ENCODE measurements around the gene MAML3.
A peak's percentile ranks its signal among the peaks of the same experiment; 100 is the strongest.

Gene MAML3

DNA sequence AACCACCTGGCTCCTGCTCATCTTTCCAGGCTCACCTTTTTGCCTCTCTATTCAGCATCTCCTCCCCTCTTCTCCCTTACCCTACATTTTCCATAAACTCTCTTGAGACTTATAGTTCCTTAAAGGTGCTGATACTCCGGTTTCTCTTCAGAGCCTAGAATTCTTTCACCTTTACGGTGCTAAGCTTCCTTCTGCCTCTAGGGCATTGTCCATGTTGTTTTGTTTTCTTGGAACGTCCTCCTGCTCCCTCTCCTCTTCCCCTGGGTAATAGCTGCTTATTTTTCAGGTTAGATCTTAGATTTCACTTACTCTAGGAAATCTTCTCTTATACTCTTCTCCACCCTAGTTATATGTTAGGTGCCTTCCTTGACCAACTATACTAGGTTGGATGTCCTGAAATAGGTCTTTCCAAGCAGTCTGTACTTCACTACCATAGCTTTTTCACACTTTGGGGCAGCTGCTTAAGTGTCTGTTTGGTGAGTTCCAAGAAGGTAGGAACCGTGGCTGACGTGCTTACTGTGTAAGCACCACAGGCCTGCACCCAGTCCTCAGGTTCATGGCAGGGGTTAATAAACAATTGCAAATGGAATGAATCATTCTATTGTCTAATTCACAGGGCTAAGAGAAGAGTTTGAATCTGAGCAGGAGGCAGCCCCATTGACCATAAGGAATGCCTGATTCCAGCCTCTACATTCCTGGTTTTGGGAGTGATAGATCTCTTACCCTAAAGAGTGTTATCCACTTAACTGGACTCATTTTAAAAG is 260.8 kb downstream of the MAML3 start:
- no peaks in the 10 kb centered on the region for H3K27me3 ChIP-seq (ENCODE audit: insufficient read depth, poor library complexity, severe bottlenecking)
- TF ChIP-seq, protein P1, sequence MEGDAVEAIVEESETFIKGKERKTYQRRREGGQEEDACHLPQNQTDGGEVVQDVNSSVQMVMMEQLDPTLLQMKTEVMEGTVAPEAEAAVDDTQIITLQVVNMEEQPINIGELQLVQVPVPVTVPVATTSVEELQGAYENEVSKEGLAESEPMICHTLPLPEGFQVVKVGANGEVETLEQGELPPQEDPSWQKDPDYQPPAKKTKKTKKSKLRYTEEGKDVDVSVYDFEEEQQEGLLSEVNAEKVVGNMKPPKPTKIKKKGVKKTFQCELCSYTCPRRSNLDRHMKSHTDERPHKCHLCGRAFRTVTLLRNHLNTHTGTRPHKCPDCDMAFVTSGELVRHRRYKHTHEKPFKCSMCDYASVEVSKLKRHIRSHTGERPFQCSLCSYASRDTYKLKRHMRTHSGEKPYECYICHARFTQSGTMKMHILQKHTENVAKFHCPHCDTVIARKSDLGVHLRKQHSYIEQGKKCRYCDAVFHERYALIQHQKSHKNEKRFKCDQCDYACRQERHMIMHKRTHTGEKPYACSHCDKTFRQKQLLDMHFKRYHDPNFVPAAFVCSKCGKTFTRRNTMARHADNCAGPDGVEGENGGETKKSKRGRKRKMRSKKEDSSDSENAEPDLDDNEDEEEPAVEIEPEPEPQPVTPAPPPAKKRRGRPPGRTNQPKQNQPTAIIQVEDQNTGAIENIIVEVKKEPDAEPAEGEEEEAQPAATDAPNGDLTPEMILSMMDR (IDR thresholded peaks at IDR 0.05; ENCODE audit: poor library complexity, severe bottlenecking) = no peak
- ATAC-seq (ENCODE audit: low read depth) (peak; percentile 21; the same call in 1 of the 3 replicates), DNase-seq (ENCODE audit: low spot score) (no peak)
- H3K4me3 ChIP-seq (ENCODE audit: severe bottlenecking) = no peak overlapping the region
- no peak overlapping the region for H3K27ac ChIP-seq (ENCODE audit: poor library complexity, severe bottlenecking)
- H3K9me3 ChIP-seq (ENCODE audit: severe bottlenecking) = no peaks in the 10 kb centered on the region
- H3K4me1 ChIP-seq (ENCODE audit: insufficient read depth, poor library complexity, severe bottlenecking) = peaks cover 36% of the 10 kb centered on the region
- no peaks in the 10 kb centered on the region for H3K36me3 ChIP-seq (ENCODE audit: low read depth)

DNA sequence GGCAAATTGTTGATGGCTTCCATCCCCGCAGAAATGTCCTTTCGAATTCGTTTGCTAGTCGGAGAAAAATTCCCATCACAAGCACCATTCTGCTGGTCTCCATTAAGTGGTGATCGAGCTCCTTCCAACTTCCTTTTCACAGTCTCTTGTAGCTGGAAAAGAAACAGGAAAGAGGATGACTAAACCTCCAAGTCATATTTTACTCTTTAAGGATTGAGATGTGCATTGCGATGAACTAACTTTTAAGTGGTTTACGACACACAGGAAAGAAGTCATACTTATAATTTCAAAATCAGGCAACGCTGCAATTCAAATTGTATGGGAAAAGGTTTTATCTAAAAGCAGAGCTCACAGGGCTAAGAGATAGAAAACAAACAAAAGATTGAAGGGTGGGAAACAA is 263.2 kb downstream of the MAML3 start:
- DNase-seq (ENCODE audit: low spot score) (no peak), ATAC-seq (ENCODE audit: low read depth) (peak; percentile 44)
- Histone ChIP-seq H3K4me1 (ENCODE audit: insufficient read depth, poor library complexity, severe bottlenecking) (peaks cover 53% of the 10 kb centered on the region), H3K4me3 (ENCODE audit: severe bottlenecking) (no peak overlapping the region), H3K27me3 (ENCODE audit: insufficient read depth, poor library complexity, severe bottlenecking) (no peaks in the 10 kb centered on the region), H3K9me3 (ENCODE audit: severe bottlenecking) (no peaks in the 10 kb centered on the region), H3K36me3 (ENCODE audit: low read depth) (no peaks in the 10 kb centered on the region), H3K27ac (ENCODE audit: poor library complexity, severe bottlenecking) (peak overlapping the region; percentile 87)
- TF ChIP-seq, protein P1 (IDR thresholded peaks at IDR 0.05; ENCODE audit: poor library complexity, severe bottlenecking) = peak; percentile 33

DNA sequence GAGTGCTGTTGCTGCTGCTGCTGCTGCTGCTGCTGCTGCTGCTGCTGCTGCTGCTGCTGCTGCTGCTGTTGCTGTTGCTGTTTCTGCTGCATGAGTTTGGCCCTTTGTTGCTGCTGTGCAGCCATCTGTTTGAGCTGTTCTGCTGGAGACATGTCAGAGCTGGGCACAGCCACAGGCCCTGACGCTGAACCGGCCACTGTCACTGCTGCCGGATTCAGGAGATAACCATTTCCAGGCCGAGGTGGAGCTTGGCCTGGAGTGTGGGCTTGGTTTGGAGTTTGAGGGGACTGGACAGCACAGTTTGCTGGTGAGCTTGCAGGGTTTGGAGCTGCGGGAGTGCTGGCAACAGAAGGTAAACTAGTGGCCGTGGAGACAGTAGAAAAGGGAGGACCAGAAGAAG is 264.1 kb downstream of the MAML3 start:
- DNase-seq (ENCODE audit: low spot score) (no peak), ATAC-seq (ENCODE audit: low read depth) (no peak)
- H3K4me1 ChIP-seq (ENCODE audit: insufficient read depth, poor library complexity, severe bottlenecking) = peaks cover 53% of the 10 kb centered on the region
- peak overlapping the region; percentile 87 for H3K27ac ChIP-seq (ENCODE audit: poor library complexity, severe bottlenecking)
- H3K9me3 ChIP-seq (ENCODE audit: severe bottlenecking) = no peaks in the 10 kb centered on the region
- H3K4me3 ChIP-seq (ENCODE audit: severe bottlenecking) = no peak overlapping the region
- no peaks in the 10 kb centered on the region for H3K27me3 ChIP-seq (ENCODE audit: insufficient read depth, poor library complexity, severe bottlenecking)
- TF ChIP-seq, protein P1 (IDR thresholded peaks at IDR 0.05; ENCODE audit: poor library complexity, severe bottlenecking) = no peak
- no peaks in the 10 kb centered on the region for H3K36me3 ChIP-seq (ENCODE audit: low read depth)

DNA sequence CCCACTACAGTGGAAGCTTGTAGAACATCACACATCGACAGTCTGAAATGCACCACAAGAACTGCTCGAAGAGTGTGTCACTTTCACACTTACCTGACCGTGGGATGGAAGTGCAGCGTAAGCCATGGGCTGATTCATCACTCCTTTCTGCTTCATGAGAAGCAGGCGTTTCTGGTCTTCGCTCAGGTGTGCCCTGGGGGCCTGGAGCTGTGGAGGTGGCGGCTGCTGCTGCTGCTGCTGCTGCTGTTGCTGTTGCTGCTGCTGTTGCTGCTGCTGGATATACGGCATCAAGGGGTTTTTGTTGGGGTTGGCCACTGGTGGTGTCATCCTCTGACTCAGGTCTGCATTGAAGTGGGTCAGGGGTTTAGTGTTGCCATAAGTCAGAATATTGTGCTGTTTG is 264.7 kb downstream of the MAML3 start:
- Histone ChIP-seq H3K36me3 (ENCODE audit: low read depth) (no peaks in the 10 kb centered on the region), H3K4me3 (ENCODE audit: severe bottlenecking) (no peak overlapping the region), H3K4me1 (ENCODE audit: insufficient read depth, poor library complexity, severe bottlenecking) (peaks cover 53% of the 10 kb centered on the region), H3K27me3 (ENCODE audit: insufficient read depth, poor library complexity, severe bottlenecking) (no peaks in the 10 kb centered on the region), H3K27ac (ENCODE audit: poor library complexity, severe bottlenecking) (peak overlapping the region; percentile 87), H3K9me3 (ENCODE audit: severe bottlenecking) (no peaks in the 10 kb centered on the region)
- TF ChIP-seq, protein P1 (IDR thresholded peaks at IDR 0.05; ENCODE audit: poor library complexity, severe bottlenecking) = no peak
- DNase-seq (ENCODE audit: low spot score) = peak; percentile 73
- ATAC-seq (ENCODE audit: low read depth) = peak; percentile 58

All from RWPE2 (cell line).